GM04503 (cell line): ENCODE data around the gene PFN1.

ENCODE experiments used
- DNase-seq: peaks from one replicate; pipeline ENCODE4 v3.0.0-alpha.2; 2012; ENCODE audit warnings: low read depth

The PFN1 gene

DNA sequence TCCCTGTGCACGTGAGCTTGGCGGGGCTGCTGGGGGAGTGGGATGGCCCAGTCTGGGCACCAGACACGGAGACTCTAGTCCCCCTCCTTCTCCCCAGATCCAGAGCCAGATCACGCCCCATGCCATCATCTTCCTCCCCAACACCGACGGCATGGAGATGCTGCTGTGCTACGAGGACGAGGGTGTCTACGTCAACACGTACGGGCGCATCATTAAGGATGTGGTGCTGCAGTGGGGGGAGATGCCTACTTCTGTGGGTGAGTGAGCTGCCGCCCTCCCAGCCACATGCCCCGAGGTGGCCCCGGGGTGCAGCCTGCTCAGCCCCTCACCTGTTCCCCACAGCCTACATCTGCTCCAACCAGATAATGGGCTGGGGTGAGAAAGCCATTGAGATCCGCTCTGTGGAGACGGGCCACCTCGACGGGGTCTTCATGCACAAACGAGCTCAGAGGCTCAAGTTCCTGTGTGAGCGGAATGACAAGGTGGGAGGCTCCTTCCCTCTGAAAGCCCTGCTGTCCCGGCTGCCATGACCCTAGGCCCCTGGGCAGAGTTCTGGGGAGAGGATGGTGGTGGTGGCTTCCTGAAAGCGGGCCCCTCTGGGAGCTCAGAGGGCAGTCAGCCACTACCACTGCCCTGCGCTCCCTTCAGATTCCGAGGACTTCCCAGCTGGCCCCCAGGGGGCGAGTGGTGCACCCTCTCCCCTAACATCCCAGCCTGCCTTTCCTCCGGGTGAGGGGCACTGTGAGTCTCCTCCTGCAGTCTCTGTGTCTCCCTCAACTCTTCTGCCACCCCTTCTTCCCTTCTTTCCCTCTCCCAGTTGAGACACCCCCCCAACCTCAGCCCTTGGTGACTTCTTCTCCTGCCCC lies 51.8 kb downstream of the PFN1 start:
- DNase-seq: no peak

DNA sequence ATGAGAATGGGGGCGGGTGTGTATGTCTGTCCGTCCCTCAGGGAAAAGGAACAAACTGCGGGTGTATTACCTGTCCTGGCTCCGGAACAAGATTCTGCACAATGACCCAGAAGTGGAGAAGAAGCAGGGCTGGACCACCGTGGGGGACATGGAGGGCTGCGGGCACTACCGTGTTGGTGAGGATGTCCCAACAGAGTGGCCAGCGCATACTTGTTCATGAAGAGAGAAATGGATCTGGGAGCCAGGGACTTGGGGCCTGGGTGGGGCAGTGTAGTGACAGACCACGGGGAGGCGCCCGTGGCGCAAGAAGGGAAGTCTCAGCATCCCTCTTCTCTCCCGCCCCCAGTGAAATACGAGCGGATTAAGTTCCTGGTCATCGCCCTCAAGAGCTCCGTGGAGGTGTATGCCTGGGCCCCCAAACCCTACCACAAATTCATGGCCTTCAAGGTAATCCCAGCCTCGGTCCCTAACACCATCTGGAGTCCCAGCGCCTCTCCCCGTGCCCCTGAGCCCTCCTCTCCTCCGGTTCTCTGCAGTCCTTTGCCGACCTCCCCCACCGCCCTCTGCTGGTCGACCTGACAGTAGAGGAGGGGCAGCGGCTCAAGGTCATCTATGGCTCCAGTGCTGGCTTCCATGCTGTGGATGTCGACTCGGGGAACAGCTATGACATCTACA lies 52.5 kb downstream of the PFN1 start:
- no peak for DNase-seq
